GM19099 (cell line): Measurements from ENCODE around the gene ARHGAP22.

ENCODE experiments used
- POLR2A ChIP-seq: IDR thresholded peaks from 3 replicates; pipeline ENCODE4 v1.6.1; 2011; ENCODE audit warnings: low read depth; ENCODE audit not compliant: insufficient read length; ENCODE audit errors: extremely low read depth

The ARHGAP22 gene

DNA sequence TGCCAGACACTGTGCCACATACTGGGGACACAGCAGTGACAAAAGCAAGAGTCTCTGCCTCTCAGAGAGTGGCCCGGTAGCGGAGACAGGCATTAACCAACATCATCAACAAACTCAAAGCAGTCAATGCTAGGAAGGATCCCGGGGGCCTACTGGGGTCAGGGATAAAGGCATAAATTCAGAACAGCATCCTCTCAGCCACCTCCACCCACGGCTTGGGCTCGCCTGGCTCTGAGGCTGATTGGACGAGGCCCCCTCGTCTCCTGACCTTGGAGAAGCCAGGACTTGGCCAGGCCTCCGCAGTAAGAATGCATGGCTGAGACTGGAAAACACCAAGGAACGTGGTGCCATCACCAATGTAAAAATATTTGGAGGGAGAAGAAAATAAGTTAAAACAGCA lies 102.1 kb downstream of the ARHGAP22 start:
- TF ChIP-seq POLR2A, result no peak

DNA sequence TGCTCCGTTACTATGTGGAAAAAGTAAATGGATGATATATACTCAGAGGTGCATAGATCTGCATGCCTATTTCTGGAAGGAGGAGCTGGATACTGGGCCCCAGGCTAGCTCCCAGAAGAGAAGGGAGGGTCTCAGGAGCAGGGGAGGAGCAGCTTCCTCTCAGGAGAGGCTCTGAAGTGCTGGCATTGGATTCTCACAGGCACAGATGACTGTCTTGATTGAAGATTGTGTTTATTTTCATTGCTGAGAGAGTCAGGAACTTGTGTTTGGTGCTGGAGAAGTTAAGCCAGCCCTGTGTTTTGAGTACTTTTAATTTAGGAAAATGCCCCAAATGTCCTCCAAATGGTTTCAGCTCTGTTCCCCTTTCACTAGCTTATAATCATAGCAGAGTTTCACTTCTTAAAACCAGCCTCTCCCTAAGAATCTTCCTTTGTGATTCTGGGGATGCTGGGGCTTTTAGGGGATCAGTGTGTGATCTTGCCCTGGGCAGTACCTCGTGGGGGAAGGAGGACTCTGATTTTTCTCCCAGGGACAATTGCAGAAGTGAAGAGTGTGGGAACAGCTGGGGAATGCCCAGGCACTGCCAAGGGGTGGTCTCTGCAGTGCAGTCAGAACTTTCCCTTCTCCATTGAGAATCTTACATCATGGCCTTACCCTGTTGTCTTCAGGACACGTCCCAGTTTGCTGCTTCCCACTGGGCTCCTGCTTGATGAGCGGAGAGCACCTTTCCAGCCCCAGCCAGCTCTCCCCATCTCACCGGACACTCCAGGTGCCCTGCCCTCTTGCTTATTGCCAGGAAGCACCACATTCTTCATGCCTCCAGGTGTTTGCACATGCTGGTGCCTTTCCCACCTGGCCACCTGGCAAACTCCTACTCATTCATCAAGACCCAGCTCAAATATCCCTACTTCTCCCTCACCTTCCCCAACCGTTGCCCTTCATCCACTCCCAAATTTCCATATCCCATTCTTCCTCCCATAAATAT lies 102.8 kb downstream of the ARHGAP22 start:
- no peak for TF ChIP-seq POLR2A

GRCh38 chr10:48501226-48501625 lies 103.6 kb downstream of the ARHGAP22 start:
- TF ChIP-seq POLR2A, result no peak

- TF ChIP-seq POLR2A, result no peak
Measured at GRCh38 chr10:48500771-48501170, 104.1 kb downstream of the ARHGAP22 start.

DNA sequence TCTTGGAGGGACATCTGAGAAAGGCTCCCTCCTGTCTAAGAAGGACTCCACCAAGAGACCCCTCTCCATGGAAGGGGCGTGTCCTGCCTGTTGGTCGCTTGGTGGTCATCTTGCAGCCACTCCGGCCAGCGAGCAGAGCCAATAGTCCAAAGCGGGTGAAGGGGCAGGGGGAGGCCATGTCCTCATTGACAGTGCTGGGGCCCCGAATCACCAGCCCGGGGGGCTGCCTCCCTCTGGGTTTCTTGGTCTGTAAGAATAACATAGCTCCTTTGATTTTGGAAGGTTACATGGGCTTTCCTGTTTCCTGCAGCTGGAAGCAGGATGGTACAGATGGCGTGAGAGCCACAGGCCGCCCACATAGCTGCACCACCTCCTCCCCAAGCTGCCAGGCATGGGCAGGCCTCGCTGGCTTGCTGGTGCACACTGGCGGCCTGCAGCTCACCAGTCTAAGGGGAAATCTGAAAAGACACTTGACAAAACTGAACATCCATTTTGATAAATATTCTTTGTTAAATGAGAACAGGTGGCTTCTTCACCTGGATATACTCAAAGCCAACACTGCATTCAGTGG lies 105.8 kb downstream of the ARHGAP22 start:
- TF ChIP-seq POLR2A, result no peak

DNA sequence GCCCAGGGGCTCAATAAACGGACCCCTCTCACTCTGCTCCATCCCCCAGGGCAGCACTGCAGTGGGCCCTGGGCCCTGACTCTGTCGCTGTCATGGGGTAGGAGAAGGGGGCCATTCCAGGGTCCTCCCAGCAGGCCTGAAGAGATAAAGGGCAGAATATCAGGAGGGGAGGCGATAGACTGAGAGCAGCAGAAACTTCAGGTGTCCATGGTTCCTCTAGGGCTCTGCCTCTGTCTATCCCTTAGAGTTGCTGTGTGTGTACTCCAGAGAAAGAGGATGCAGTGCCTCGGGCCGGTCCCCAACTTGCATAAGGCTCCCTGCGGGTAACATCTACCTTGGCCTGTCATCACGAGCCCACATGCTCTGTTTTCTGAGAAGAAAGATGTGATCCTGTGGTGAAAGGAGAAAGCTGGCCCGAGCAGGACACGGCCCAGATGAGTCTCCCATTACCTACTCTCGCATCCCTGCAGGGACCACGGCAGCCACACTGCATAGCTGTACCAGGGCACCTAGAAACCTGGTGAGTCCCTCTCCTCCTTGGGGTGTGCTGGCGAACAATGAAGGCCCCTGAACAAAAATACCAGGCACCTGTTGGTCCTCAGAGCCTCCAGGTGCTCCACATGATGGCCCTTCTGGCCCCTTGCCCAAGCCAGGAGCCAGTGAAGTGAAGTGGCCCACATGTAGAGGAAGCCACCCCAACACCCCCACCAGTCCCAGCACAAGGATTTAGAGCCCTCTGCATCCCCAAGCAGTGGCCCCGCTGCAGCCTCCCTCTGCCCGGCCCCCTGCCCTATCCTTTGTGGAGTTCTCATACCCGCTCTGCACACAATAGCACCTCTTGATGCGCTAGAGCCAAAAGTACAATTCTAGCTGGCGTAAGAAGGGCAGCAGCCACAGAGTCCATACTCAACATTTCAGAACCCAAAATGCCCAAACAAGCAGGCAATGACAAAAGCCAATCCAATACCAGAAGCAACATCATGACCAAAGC lies 106.8 kb downstream of the ARHGAP22 start:
- TF ChIP-seq POLR2A, result no peak

DNA sequence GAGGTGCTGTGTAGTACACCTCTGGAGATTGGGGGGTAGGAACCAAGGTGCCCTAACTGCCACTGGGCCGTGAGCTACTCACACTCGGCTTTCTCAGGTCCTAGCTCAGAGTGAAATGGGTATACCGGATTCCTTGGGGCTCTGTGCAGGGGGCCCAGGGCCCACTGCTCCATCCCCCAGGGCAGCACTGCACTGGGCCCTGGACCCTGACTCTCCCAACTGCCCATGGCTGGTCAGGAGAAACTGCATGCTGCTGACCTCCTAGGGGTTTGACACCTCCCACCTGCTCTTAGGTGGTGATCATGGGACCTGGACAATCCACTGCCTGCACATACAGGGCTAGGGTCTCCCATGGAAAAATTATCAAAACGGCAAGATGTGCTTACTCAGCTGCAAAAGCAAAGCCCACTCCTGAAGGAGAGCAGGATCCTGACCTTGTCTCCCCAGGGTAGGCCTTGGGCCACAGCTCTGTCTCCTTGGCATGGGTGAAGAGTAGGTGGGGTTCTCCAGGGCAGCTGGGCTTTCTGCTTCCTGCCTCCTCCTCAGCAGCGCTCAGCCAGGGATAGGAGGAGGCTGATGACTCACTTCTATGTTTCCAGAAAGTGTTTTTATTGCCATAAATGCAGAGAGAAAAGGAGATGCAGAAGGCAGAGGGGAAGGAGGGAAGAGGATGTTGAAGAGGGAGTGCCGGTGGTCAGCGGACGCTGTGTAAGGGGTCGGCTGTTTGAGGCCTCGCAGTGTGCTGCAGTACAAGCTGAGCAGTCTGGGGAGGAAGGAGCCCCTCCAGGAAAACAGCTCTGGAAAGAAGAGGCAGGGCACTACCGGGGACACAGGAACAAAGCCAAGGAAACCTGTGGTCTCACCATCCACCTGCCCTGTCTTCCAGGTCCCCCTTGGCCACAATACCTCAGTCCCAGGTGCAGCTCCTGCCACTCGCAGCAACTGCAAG lies 107.8 kb downstream of the ARHGAP22 start:
- TF ChIP-seq POLR2A, result no peak

DNA sequence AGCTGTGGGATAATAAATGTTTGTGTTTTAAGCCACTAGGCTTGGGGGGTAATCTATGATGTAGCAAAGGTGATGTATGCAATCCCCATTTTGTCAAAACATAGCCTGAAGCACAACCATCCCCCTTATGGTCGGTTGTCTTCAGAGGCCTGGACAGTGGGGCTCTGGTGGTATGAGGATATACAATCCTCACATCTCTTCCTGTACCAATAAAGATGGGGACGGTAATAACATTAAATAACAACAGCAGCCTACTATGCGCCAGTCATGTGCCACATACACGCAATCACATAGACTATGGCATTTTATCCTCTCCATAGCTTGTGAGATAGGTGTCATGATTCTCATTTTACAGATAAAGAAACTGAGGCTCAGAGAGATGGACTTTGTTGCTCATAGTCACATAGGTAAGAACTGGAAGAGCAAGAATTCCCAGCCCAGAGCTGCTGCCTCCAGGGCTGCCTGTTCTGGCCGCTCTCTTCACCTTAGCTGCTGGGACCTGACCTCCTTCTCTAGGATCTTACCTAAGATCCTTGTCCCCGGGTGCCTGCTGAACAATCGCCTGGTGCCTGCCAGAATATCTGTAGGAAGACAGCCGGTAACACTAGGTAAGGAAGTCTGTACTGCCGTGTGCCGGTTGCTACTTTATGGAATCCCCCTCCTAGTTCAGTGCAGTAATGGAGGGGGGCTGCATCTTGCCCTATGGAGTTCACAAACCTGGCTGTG lies 108.6 kb downstream of the ARHGAP22 start:
- TF ChIP-seq POLR2A, result no peak

GRCh38 chr10:48495282-48496045 lies 109.4 kb downstream of the ARHGAP22 start:
- TF ChIP-seq POLR2A, result no peak

DNA sequence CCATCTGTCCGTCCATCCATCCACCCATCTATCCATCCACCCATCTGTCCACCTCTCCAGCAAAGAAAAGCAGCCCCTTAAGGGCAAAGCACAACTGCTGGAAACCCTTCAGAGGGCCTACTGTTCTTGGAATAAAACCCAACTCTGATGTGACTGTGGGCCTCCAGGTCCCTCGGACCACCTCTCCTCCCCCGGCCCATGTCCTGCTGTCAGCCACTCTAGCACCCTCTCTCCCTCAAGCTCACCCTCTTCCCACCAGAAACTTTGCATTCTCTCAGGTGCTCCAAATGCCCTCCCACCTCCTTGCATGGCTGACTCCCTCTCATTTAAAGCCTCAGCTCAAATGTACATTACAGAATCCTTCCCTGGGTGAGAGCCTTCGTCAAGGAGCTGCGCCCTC lies 110.3 kb downstream of the ARHGAP22 start:
- TF ChIP-seq POLR2A, result no peak

DNA sequence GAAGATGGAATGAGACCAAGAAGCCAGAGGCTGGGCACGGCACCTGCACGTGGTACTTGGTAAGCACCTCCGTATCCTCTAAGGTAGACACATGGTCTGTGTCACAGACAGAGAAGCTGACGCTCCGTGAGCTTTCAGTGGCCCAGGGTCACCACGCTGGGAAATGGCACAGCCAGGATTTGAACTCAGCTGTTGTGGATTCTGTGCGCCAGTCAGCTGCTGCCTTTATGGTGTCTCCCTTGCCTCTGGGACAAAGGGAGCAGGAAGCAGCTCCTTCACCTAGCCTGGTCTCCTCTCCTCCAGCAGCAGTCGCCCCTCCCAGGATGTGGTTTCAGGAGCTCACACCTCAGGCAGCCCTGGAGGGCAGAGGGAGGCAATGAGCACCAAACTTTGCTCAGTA lies 110.8 kb downstream of the ARHGAP22 start:
- TF ChIP-seq POLR2A, result no peak

DNA sequence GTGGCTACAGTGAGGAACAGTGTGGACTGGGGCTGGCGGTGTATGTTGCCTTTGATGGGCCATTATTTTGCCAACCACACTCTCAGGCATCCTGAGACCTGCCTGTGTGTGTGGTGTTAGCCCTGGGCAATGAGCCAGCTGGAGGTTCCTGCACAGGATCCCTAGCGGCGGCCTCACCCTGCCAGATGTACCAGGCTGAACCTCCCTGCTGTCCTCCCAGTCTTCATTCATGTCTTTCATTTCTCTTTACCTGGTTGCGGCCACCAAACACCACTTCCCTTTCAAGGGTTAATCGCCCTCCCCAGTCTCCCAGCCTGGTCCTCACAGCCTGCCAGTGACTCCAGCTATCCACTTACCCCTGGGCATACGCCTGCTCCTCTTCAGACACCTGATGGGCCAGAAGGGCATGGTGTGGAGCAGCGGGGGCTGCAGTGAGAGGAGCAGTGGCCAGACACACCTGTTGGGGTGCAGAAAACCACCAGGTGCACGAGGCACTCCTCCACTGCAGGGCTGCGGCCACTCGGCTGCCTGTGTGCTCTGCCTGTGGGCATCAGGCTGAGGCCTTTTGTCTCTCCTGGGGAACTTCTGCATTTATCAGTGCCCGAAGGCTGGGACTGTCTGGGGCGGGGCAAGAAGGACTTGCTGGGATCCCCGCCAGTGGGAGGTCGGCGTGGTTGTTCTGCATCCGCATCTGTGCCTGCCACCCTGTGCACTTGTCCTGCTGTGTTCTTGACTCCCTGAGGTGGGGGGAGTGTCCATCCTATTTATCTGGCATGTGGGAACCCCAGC lies 111.6 kb downstream of the ARHGAP22 start:
- TF ChIP-seq POLR2A, result no peak

- no peak for TF ChIP-seq POLR2A
Measured at GRCh38 chr10:48492201-48492600, 112.7 kb downstream of the ARHGAP22 start.
